Measurements from ENCODE around the gene MYL6. TPM values are rescaled to one million over a fixed set of nuclear protein-coding genes. Genes with fewer than 3 reads are reported as not detected.

The MYL6 gene
- total RNA-seq, 1 donor from 2014 or later, result 924 TPM

GRCh38 chr12:56204275-56204674, 46.1 kb downstream of the MYL6 start:
- H3K4me1 Mint-ChIP-seq, result peaks cover 4% of the 10 kb centered on the region
- peaks cover 11% of the 10 kb centered on the region for H3K36me3 Mint-ChIP-seq (ENCODE audit: low read depth)
- DNase-seq (ENCODE audit: low read depth, low spot score), result no peak
- TF ChIP-seq CTCF (conservative IDR thresholded peaks at IDR 0.05), result no peak
- no peak overlapping the region for H3K27ac Mint-ChIP-seq (ENCODE audit: unreplicated experiment)
- H3K4me3 Mint-ChIP-seq, result no peak overlapping the region
- H3K27me3 Mint-ChIP-seq (ENCODE audit: low read depth), result no peaks in the 10 kb centered on the region
- no peaks in the 10 kb centered on the region for H3K9me3 Mint-ChIP-seq

- Mint-ChIP-seq H3K27me3 (ENCODE audit: low read depth) (no peaks in the 10 kb centered on the region), H3K4me3 (no peak overlapping the region), H3K4me1 (peaks cover 4% of the 10 kb centered on the region), H3K36me3 (ENCODE audit: low read depth) (peaks cover 16% of the 10 kb centered on the region), H3K9me3 (no peaks in the 10 kb centered on the region), H3K27ac (ENCODE audit: unreplicated experiment) (no peak overlapping the region)
- no peak for DNase-seq (ENCODE audit: low read depth, low spot score)
- no peak for TF ChIP-seq CTCF (conservative IDR thresholded peaks at IDR 0.05)
Observed at GRCh38 chr12:56205445-56205844, 47.3 kb downstream of the MYL6 start.

GRCh38 chr12:56206452-56207166, 48.5 kb downstream of the MYL6 start:
- no peaks in the 10 kb centered on the region for H3K9me3 Mint-ChIP-seq
- peak; percentile 64 for TF ChIP-seq CTCF (conservative IDR thresholded peaks at IDR 0.05)
- peaks cover 20% of the 10 kb centered on the region for H3K36me3 Mint-ChIP-seq (ENCODE audit: low read depth)
- peak; percentile 52 for DNase-seq (ENCODE audit: low read depth, low spot score)
- no peak overlapping the region for H3K4me3 Mint-ChIP-seq
- no peaks in the 10 kb centered on the region for H3K27me3 Mint-ChIP-seq (ENCODE audit: low read depth)
- H3K27ac Mint-ChIP-seq (ENCODE audit: unreplicated experiment), result no peak overlapping the region
- H3K4me1 Mint-ChIP-seq, result peaks cover 4% of the 10 kb centered on the region

GRCh38 chr12:56208006-56208405, 49.8 kb downstream of the MYL6 start:
- Mint-ChIP-seq H3K9me3 (no peaks in the 10 kb centered on the region), H3K36me3 (ENCODE audit: low read depth) (peaks cover 20% of the 10 kb centered on the region), H3K27me3 (ENCODE audit: low read depth) (no peaks in the 10 kb centered on the region), H3K4me3 (no peak overlapping the region), H3K4me1 (no peaks in the 10 kb centered on the region), H3K27ac (ENCODE audit: unreplicated experiment) (no peak overlapping the region)
- no peak for TF ChIP-seq CTCF (conservative IDR thresholded peaks at IDR 0.05)
- no peak for DNase-seq (ENCODE audit: low read depth, low spot score)

Other genes with a start within 250 kb of the MYL6 start
- 54.0 and 56.8 TPM in 2 replicates for gene PYM1, start 230.5 kb upstream of the MYL6 start, total RNA-seq
- gene DGKA, start 227.2 kb upstream of the MYL6 start, total RNA-seq, result 17.1 and 18.8 TPM in 2 replicates
- gene PMEL, start 192.3 kb upstream of the MYL6 start, total RNA-seq, result 36.9 and 39.9 TPM in 2 replicates
- gene CDK2, start 191.5 kb upstream of the MYL6 start, total RNA-seq, result 125 TPM in 2 replicates
- gene RAB5B, start 184.3 kb upstream of the MYL6 start, total RNA-seq, result 86.5 and 97.3 TPM in 2 replicates
- gene SUOX, start 161.1 kb upstream of the MYL6 start, total RNA-seq, result 30.4 and 33.7 TPM in 2 replicates
- 42.3 and 45.5 TPM in 2 replicates for gene IKZF4, start 137.3 kb upstream of the MYL6 start, total RNA-seq
- 32.3 and 43.1 TPM in 2 replicates for gene RPS26, start 116.4 kb upstream of the MYL6 start, total RNA-seq
- 144 and 152 TPM in 2 replicates for gene ERBB3, start 78.2 kb upstream of the MYL6 start, total RNA-seq
- 201 and 213 TPM in 2 replicates for gene PA2G4, start 53.8 kb upstream of the MYL6 start, total RNA-seq
- 4,478 and 4,582 TPM in 2 replicates for gene RPL41, start 41.7 kb upstream of the MYL6 start, total RNA-seq
- 19.1 and 19.3 TPM in 2 replicates for gene ZC3H10, start 40.1 kb upstream of the MYL6 start, total RNA-seq
- gene ESYT1, start 30.1 kb upstream of the MYL6 start, total RNA-seq, result 118 and 121 TPM in 2 replicates
- 178 and 189 TPM in 2 replicates for gene MYL6B, start 5.8 kb upstream of the MYL6 start, total RNA-seq
- gene SMARCC2, start 31.1 kb downstream of the MYL6 start, total RNA-seq, result 164 and 172 TPM in 2 replicates
- gene RNF41, start 63.6 kb downstream of the MYL6 start, total RNA-seq, result 48.3 and 48.6 TPM in 2 replicates
- gene NABP2, start 66.0 kb downstream of the MYL6 start, total RNA-seq, result 71.8 and 75.7 TPM in 2 replicates
- gene SLC39A5, start 71.7 kb downstream of the MYL6 start, total RNA-seq, result 0.65 and 1.0 TPM in 2 replicates
- gene ANKRD52, start 100.0 kb downstream of the MYL6 start, total RNA-seq, result 61.4 and 68.0 TPM in 2 replicates
- 23.2 and 23.3 TPM in 2 replicates for gene COQ10A, start 108.6 kb downstream of the MYL6 start, total RNA-seq
- 295 and 302 TPM in 2 replicates for gene CS, start 142.0 kb downstream of the MYL6 start, total RNA-seq
- 242 and 244 TPM in 2 replicates for gene CNPY2, start 157.6 kb downstream of the MYL6 start, total RNA-seq
- 64.4 and 69.6 TPM in 2 replicates for gene PAN2, start 175.6 kb downstream of the MYL6 start, total RNA-seq
- gene IL23A, start 180.5 kb downstream of the MYL6 start, total RNA-seq, result 0.23 TPM in 1 of 2 replicates, not detected in the other
- gene STAT2, start 201.7 kb downstream of the MYL6 start, total RNA-seq, result 67.4 and 70.0 TPM in 2 replicates
- not detected in 2 replicates for gene APOF, start 204.5 kb downstream of the MYL6 start, total RNA-seq

All from neural crest cell (in vitro differentiated cells).